HG03196 (cell line): ENCODE measurements around the gene CAB39.

ENCODE experiments used
- ATAC-seq: cut with Tn5 transposase; IDR thresholded peaks from one replicate; pipeline ENCODE4 v1.9.1; 2021; ENCODE audit not compliant: unreplicated experiment

CAB39 gene

GRCh38 chr2:230849633-230850357 is 137.2 kb downstream of the CAB39 start:
- no peak for ATAC-seq

DNA sequence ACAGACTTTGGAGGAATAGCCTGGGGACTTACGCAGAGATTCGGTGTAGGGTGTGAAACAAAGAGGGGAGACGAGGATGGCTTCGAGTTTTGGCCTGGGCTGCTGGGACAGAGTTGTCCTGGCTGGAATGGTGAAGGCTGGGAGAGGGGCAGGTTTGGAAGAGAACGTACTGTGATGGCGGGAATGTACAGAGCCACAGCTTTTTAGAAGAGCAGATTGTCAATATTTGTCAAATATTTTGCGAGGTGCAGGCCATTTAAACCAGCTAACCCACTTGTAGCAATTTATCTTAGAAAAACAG is 137.7 kb downstream of the CAB39 start:
- no peak for ATAC-seq

DNA sequence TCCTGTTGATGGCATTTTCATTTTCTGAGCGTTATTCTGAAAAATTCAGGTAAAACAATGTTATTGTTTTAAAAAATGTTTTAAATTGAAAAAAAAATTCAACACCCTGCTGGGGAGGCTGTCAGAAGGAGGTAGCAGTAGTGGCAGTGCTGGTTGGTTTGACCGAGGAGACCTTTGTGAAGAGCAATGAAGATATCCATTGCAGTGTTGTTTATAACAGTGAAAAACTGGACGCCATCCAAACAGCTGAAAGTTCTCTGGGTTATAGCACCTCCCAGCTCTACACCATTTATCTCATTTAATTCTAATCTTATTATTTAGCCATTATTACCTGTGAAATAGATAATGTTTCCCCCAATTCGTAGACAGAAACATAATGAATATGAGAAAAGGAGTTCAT is 139.5 kb downstream of the CAB39 start:
- ATAC-seq, result no peak

GRCh38 chr2:230861552-230862255 is 149.1 kb downstream of the CAB39 start:
- no peak for ATAC-seq

DNA sequence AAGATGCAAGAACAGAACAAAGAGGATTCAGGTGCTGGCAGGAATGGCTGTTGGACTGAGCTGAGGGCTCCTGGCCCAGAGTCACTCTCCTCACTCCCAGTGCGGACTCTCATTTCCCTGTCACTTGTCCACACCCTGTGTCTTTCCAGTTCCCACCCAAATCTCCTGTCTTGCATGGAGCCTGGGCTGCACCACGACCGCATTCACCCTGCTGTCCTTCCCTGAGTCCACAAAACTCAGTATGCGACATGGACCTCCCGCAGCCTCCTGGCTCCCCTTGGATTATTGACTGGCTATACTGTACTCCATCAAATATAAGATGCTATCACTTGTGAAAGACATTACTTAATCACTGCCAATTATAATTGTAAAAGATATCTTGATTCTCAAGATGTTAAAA is 149.7 kb downstream of the CAB39 start:
- no peak for ATAC-seq

DNA sequence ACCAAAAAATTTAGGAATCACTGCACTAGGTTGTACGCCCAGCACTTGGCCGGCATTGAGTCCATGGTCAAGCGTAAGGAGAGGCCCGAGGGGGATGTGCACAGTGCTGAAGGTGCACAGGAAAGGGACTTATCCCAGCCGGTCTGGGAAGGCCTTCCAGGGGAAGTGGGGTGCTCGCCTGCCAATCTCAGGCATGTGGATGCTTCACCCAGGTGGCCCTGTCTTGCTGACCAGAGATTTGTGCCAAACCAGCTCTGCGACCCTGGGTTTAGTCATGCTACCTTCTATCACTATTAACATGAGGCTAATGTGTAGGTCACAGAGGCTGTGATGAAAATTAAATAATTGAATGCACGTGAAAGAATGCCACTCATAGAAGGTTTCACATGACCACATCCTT is 150.4 kb downstream of the CAB39 start:
- ATAC-seq, result no peak

DNA sequence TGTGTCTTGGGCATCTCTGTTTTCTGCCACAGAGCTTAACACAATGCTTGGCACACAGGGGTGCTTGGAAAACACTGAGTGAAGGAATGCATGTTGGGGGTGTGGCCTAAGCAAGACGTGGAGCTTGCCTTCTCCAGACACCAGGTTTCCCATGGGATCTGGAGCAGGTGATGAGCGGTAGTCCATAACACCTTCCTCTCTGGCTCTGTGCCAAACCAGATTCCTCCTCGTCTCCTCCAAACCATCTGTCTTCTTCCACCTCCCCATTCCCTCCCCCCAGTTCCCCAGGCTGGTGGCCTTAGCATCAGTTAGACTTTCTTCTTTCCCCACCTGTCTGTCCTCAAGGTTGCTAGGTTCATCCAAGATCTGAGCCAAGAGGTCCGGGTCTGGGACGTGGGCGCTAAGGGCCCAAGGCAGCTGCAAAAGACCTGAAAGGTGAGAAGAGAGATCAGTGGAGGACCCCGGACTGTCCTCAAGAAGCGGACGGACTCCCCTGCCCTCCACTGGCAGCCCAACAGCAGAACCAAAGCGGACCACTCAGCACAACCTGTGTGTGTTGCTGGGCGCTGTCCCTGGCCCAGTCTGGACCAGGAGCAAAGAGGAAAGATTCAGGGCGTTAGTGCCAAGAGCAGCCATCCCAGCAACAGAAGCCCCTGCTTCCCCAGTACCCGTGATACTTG is 150.9 kb downstream of the CAB39 start:
- ATAC-seq, result no peak

- no peak for ATAC-seq
These were observed 151.5 kb downstream of the CAB39 start for GRCh38 chr2:230864122-230864604.

- peak; percentile 55 for ATAC-seq
These were observed 152.1 kb downstream of the CAB39 start, which contains the start of gene ITM2C for GRCh38 chr2:230864605-230865306. ITM2C (plus strand) TSS chr2:230864942; CDS start chr2:230865026, 84 bp downstream.

DNA sequence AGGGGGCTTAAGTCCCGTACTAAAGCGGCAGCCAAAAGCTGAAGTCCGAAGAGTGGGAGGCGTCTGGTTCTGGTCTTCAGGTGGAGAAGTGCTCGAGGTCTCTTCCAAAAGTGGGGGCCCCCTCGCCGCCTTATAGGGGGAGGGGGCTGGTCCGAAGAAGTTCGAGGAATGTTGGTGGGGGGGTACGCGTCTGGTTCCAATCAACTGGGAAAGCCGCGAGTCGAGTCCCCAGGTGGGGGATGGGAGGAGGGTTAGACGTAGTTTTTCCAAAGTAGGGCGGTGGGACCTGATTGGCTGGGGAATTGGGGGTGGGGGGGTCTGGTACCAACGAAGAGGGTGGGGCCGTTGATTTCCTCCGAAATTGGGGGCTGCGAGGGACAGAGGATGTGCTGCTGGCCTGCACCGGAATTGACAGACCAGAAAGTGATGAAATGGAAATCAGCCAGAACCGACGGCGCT is 152.7 kb downstream of the CAB39 start:
- no peak for ATAC-seq

- ATAC-seq, result no peak
These were observed 153.4 kb downstream of the CAB39 start for GRCh38 chr2:230865766-230866755.

- ATAC-seq, result no peak
These were observed 154.3 kb downstream of the CAB39 start for GRCh38 chr2:230866756-230867523.

DNA sequence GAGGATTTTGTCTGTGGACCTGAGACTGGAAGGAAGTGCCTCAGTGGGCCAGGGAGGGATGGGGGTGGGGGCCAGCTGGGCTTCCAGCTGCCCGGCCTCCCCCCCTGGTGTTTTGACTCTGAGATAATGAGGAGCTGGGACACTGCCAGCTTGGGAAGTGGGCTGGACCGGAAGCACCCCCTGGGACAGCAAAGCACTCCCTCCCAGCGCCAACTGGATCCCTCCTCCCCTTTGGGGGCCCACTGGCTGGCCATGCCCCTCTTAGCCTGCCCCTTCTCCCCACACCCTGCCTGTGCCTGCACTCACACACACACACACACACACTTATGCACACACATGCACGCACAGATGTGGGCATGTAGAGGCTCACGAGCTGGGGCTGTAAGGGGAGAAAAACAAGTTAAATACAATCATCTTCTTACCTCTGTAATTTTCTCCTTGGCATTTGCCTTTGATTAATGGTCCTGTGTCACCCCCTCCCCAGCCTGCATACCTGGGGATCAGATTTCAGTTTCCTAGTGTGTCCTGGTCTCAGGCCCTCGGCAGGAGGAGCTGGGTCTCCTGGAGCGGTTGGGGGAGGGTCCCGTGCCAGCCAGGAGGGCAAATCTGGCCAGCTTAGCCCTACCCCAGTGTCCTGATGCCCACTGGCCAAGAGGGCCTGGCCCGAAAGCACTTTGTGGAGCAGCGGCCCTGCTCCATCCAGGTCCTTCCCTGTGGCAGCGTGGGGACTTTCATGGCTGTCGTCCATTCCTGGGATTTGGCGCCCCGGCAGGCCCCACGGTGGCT is 155.7 kb downstream of the CAB39 start:
- ATAC-seq, result no peak

DNA sequence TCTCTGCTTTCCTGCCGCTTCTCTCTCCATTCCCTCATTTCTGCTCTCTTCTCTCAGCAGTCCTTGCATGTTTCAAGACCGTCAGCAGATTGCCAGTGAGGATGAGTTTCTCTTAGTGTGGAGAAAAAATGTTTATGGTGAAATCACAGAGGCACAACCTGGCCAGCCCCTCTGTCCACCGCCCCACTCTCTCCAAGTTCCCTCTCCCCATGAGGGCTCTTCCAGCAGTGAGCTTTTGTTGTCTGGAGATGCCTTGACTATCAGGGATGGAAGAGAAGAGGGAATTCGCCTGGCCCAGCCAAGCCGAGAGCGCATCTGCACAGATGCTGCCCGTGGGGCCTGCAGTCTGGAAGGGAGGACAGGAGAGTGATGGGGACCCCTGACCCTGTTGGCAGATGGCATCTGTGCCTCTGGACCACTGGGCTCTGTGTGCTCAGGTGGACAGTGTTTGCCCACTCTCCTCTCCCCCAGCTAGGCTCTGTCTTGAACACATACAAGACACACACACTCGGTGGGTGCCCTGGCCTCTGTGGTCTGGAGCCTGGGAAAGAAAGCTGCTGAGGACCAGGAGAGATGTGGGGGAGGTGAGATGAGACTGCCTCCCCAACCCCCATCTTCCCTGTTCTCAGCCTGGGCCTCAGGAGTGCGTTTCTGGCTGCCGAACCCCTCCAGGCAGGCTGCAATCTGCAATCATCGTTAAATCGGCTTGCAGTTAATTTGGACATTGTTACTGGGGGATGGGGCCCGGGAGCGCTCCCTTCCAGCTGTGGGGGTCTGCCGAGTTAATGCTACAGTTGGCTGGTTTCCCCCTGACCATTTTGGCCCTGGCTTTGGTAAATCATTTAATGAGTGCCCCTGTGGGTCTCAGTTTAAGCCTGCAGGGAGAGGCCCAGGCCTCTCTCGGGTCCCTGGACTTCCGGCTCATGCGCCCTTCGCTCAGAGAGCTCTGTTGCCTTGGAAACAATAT is 156.6 kb downstream of the CAB39 start:
- no peak for ATAC-seq

- no peak for ATAC-seq
These were observed 157.4 kb downstream of the CAB39 start for GRCh38 chr2:230869914-230870543.
